K562 (cell line): ENCODE data around the gene NEURL4. TPM values are rescaled to one million over a fixed set of nuclear protein-coding genes. Genes with fewer than 3 reads are reported as not detected.

Experiments
- CEBPB ChIP-seq: fragments of 450-650 bp; IDR thresholded peaks from 2 replicates; pipeline ENCODE4 v1.6.1; 2016; ENCODE audit warnings: missing genetic modification characterization, missing compliant biosample characterization
- DPF2 ChIP-seq: fragments of 450-650 bp; IDR thresholded peaks from 2 replicates; pipeline ENCODE4 v1.6.1; 2016
- E2F5 ChIP-seq: sonication (generic); formaldehyde crosslinking; IDR thresholded peaks from 2 replicates; pipeline ENCODE4 v1.8.0; 2022; ENCODE audit warnings: mild to moderate bottlenecking, missing genetic modification reagents
- GABPB2 ChIP-seq: fragments of 250-450 bp; sonication (Bioruptor Pico); conservative IDR thresholded peaks from 2 replicates; pipeline ENCODE4 v1.5.1; 2021; ENCODE audit warnings: mild to moderate bottlenecking
- HMG20B ChIP-seq: fragments of 250-450 bp; sonication (Bioruptor Pico); IDR thresholded peaks from 2 replicates; pipeline ENCODE4 v1.5.0; 2021; ENCODE audit warnings: mild to moderate bottlenecking
- JUND ChIP-seq, 2 experiments: IDR thresholded peaks; 2 replicates in 1 of 2; 3 replicates in 1 of 2; pipeline ENCODE4 v1.6.1; 2011; ENCODE audit warnings: borderline replicate concordance in 2 of 2, low read depth in 2 of 2, low read length in 2 of 2, improper control_type of control experiment in 1 of 2, missing biosample characterization in 1 of 2, missing genetic modification characterization in 1 of 2, missing genetic modification reagents in 1 of 2
- KLF1 ChIP-seq: fragments of 450-650 bp; IDR thresholded peaks from 2 replicates; pipeline ENCODE4 v1.6.1; 2016; ENCODE audit warnings: missing genetic modification characterization, missing compliant biosample characterization
- MCM2 ChIP-seq: fragments of 450-650 bp; IDR thresholded peaks from 2 replicates; pipeline ENCODE4 v1.6.1; 2017; ENCODE audit warnings: low read depth, mild to moderate bottlenecking
- MECOM ChIP-seq: fragments of 250-450 bp; sonication (Bioruptor Pico); IDR thresholded peaks from 2 replicates; pipeline ENCODE4 v1.8.0; 2022; ENCODE audit warnings: inconsistent platforms
- NR2C2 ChIP-seq, 2 experiments: fragments of 200-800 bp in 1 of 2; sonication (Bioruptor generic) in 1 of 2; sonication (generic) in 1 of 2; formaldehyde crosslinking in 1 of 2; IDR thresholded peaks; 2 replicates each; pipeline versions ENCODE4 v1.6.1 to v1.8.0; 2016 to 2022; ENCODE audit warnings: mild to moderate bottlenecking in 1 of 2, missing compliant biosample characterization in 1 of 2, missing genetic modification characterization in 1 of 2, missing genetic modification reagents in 1 of 2
- PHF21A ChIP-seq: fragments of 450-650 bp; IDR thresholded peaks from 2 replicates; pipeline ENCODE4 v1.6.1; 2017; ENCODE audit warnings: low read depth, borderline replicate concordance
- TSC22D4 ChIP-seq: fragments of 450-650 bp; IDR thresholded peaks from 2 replicates; pipeline ENCODE4 v1.6.1; 2016; ENCODE audit warnings: missing genetic modification characterization, missing biosample characterization, control low read depth
- ZBTB7A ChIP-seq: IDR thresholded peaks from 2 replicates; pipeline ENCODE4 v1.6.1; 2011; ENCODE audit warnings: low read depth, mild to moderate bottlenecking, low read length, moderate library complexity, borderline replicate concordance; ENCODE audit not compliant: control insufficient read depth
- ZNF311 ChIP-seq: fragments of 250-450 bp; sonication (Bioruptor Pico); IDR thresholded peaks from 2 replicates; pipeline ENCODE4 v1.4.0; 2020; ENCODE audit warnings: mild to moderate bottlenecking, moderate library complexity
- ZNF444 ChIP-seq: fragments of 250-450 bp; sonication (Bioruptor Pico); IDR thresholded peaks from 2 replicates; pipeline ENCODE4 v1.4.0; 2020; ENCODE audit warnings: mild to moderate bottlenecking, moderate library complexity
- polyA plus RNA-seq, 8 experiments: library from polyadenylated mRNA; depleted of rRNA in 4 of 8; stranded (reverse) in 5 of 8; unstranded in 3 of 8; fragments of >200 nt; fragmentation: Nextera tagmentation in 2 of 8; fragmentation: Illumina TruSeq in 1 of 8; extraction: Ambion mirVana in 2 of 8; extraction: Trizol in 1 of 8; gene quantifications; 2 replicates each; pipeline versions ENCODE4 v1.2.1 to v1.2.3, GENCODE V29; 2011 to 2014; ENCODE audit warnings: inconsistent platforms in 1 of 8, missing spikeins in 1 of 8
- total RNA-seq, 7 experiments: library from RNA; depleted of rRNA in 6 of 7; stranded (reverse); fragments of >200 nt in 6 of 7; fragmentation: Illumina TruSeq in 2 of 7; extraction: Trizol in 2 of 7; gene quantifications; 2 replicates each; pipeline versions ENCODE4 v1.2.1 to v1.2.3, GENCODE V29; 2011 to 2021; ENCODE audit warnings: low replicate concordance in 1 of 7

NEURL4 gene
- total and polyA plus RNA-seq, 9 of the 15 experiments (the other 6 are each of a cell fraction or from before 2014, with no cell fraction given) = 0.08 to 37.4 (median 11.5) TPM

- TF ChIP-seq JUND (IDR thresholded peaks at IDR 0.05; ENCODE audit: borderline replicate concordance, low read depth, low read length) (no peak), JUND (tag; IDR thresholded peaks at IDR 0.05; ENCODE audit: borderline replicate concordance, low read depth, low read length) (no peak), HMG20B (CRISPR knock-in tag) (no peak), CEBPB (tag) (no peak), ZBTB7A (no peak), E2F5 (no peak), ZNF311 (no peak), ZNF444 (CRISPR knock-in tag) (no peak), NR2C2 (CRISPR knock-in tag; IDR thresholded peaks at IDR 0.05) (no peak), NR2C2 (tag; IDR thresholded peaks at IDR 0.05) (no peak), PHF21A (no peak), MCM2 (no peak), KLF1 (tag) (no peak), MECOM (no peak), GABPB2 (CRISPR knock-in tag) (no peak), DPF2 (no peak), TSC22D4 (no peak)
Observed at GRCh38 chr17:7330638-7331015, 1.5 kb upstream of the NEURL4 start (continued).
